Esophagus squamous epithelium (tissue), 4 donors: Measurements from ENCODE around the gene DNM3.

Experiments used
- CTCF ChIP-seq, 6 experiments: fragments of 450-650 bp in 4 of 6; fragments of 200-600 bp in 2 of 6; sonication (generic) in 2 of 6; IDR thresholded peaks; one replicate each; pipeline ENCODE4 v1.5.1; 2016 to 2019; ENCODE audit warnings: antibody characterized with exemption in 6 of 6, mild to moderate bottlenecking in 4 of 6, moderate library complexity in 4 of 6
- POLR2A ChIP-seq, 4 donors: fragments of 450-650 bp; IDR thresholded peaks; one replicate each; pipeline ENCODE4 v1.6.1; 2017; ENCODE audit warnings: antibody characterized with exemption in 4 of 4, mild to moderate bottlenecking in 4 of 4, moderate library complexity in 3 of 4

GRCh38 chr1:171985639-171986038 is 144.3 kb downstream of the DNM3 start:
- TF ChIP-seq CTCF (IDR thresholded peaks at IDR 0.05) (peak in 1 of 6 experiments; percentile 32), POLR2A (IDR thresholded peaks at IDR 0.05) (no peak)
